Esophagus muscularis mucosa (tissue), 3 donors: ENCODE data around the gene DOCK2.

ENCODE experiments used
- POLR2AphosphoS5 ChIP-seq, 2 donors: sonication (generic); formaldehyde crosslinking; IDR thresholded peaks; one replicate each; pipeline ENCODE4 v1.6.1; 2017; ENCODE audit warnings: antibody characterized with exemption in 2 of 2
- TF ChIP-seq, protein P1 (sequence below), 3 experiments: fragments of 200-600 bp in 2 of 3; fragments of 450-650 bp in 1 of 3; sonication (generic) in 2 of 3; IDR thresholded peaks; one replicate each; pipeline ENCODE4 v1.5.1; 2017 to 2019; ENCODE audit warnings: antibody characterized with exemption in 3 of 3, mild to moderate bottlenecking in 2 of 3, moderate library complexity in 1 of 3

GRCh38 chr5:169768416-169768815, 131.3 kb downstream of the DOCK2 start:
- TF ChIP-seq, protein P1, sequence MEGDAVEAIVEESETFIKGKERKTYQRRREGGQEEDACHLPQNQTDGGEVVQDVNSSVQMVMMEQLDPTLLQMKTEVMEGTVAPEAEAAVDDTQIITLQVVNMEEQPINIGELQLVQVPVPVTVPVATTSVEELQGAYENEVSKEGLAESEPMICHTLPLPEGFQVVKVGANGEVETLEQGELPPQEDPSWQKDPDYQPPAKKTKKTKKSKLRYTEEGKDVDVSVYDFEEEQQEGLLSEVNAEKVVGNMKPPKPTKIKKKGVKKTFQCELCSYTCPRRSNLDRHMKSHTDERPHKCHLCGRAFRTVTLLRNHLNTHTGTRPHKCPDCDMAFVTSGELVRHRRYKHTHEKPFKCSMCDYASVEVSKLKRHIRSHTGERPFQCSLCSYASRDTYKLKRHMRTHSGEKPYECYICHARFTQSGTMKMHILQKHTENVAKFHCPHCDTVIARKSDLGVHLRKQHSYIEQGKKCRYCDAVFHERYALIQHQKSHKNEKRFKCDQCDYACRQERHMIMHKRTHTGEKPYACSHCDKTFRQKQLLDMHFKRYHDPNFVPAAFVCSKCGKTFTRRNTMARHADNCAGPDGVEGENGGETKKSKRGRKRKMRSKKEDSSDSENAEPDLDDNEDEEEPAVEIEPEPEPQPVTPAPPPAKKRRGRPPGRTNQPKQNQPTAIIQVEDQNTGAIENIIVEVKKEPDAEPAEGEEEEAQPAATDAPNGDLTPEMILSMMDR (IDR thresholded peaks at IDR 0.05), result no peak
- no peak for TF ChIP-seq POLR2AphosphoS5 (IDR thresholded peaks at IDR 0.05)
